ENCODE results near the gene ARHGAP23.

DNA sequence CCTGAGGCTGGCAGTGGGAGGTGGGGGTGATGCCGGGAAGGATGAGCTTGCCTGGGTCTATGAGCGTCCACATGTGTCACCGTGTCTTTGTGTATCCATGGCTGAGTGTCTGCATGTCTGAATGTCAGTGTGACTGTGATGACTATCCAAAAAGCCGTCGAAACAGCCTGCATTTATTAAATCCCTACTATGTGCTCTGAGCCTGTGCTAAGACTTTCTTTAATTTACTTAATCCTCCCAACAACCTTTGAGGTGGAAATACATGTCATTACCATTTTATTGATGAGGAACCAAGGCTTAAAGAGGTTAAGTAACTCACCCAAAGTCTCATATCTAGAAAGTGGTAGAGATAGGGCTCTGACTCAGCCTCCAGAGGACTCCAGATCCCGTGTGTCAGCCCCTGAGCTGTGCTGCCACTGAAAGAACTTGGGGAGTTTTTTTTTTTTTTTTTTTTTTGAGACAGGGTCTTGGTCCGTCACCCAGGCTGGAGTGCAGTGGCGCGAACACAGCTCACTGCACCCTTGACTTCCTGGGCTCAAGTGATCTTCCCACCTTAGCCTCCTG, 20.0 kb downstream of the ARHGAP23 start:
- TF ChIP-seq, protein P1, sequence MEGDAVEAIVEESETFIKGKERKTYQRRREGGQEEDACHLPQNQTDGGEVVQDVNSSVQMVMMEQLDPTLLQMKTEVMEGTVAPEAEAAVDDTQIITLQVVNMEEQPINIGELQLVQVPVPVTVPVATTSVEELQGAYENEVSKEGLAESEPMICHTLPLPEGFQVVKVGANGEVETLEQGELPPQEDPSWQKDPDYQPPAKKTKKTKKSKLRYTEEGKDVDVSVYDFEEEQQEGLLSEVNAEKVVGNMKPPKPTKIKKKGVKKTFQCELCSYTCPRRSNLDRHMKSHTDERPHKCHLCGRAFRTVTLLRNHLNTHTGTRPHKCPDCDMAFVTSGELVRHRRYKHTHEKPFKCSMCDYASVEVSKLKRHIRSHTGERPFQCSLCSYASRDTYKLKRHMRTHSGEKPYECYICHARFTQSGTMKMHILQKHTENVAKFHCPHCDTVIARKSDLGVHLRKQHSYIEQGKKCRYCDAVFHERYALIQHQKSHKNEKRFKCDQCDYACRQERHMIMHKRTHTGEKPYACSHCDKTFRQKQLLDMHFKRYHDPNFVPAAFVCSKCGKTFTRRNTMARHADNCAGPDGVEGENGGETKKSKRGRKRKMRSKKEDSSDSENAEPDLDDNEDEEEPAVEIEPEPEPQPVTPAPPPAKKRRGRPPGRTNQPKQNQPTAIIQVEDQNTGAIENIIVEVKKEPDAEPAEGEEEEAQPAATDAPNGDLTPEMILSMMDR (conservative IDR thresholded peaks at IDR 0.05) = no peak
- no peak for TF ChIP-seq EZH2 (IDR thresholded peaks at IDR 0.05; ENCODE audit: low read depth)
